GM10847 (cell line): ENCODE results near the gene BCL11A.

Source experiments
- POLR2A ChIP-seq: IDR thresholded peaks from 2 replicates; pipeline ENCODE4 v1.6.1; 2011; ENCODE audit not compliant: insufficient read length; ENCODE audit errors: extremely low read depth

The BCL11A gene

DNA sequence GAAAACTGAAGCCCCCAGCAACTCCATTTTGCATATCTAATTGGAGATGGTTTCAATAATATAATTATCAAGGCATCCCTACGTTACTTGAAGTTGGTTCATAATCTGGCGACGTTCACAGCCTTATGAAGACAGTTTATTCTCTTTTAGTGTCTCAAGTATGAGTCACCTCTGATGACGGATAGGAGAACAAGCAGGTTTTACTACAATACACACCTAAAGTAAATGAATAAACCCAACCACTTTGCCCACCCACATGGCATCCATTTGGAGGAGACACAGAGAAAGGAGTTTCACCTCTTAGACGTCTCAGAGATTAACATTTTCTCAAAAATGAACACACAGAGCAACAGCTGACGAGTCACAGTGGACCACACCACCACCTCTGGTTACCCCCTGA is 40.8 kb downstream of the BCL11A start:
- no peak for TF ChIP-seq POLR2A

GRCh38 chr2:60512062-60512622 is 41.3 kb downstream of the BCL11A start:
- no peak for TF ChIP-seq POLR2A

- no peak for TF ChIP-seq POLR2A
Observed at GRCh38 chr2:60510713-60511112, 42.7 kb downstream of the BCL11A start.

- TF ChIP-seq POLR2A: no peak
Observed at GRCh38 chr2:60509066-60509465, 44.4 kb downstream of the BCL11A start.

GRCh38 chr2:60508339-60508917 is 45.0 kb downstream of the BCL11A start:
- no peak for TF ChIP-seq POLR2A

- TF ChIP-seq POLR2A: no peak
Observed at GRCh38 chr2:60507211-60507965, 46.1 kb downstream of the BCL11A start.

GRCh38 chr2:60505880-60506260 is 47.6 kb downstream of the BCL11A start:
- no peak for TF ChIP-seq POLR2A

- TF ChIP-seq POLR2A: no peak
Observed at GRCh38 chr2:60505240-60505879, 48.1 kb downstream of the BCL11A start.

DNA sequence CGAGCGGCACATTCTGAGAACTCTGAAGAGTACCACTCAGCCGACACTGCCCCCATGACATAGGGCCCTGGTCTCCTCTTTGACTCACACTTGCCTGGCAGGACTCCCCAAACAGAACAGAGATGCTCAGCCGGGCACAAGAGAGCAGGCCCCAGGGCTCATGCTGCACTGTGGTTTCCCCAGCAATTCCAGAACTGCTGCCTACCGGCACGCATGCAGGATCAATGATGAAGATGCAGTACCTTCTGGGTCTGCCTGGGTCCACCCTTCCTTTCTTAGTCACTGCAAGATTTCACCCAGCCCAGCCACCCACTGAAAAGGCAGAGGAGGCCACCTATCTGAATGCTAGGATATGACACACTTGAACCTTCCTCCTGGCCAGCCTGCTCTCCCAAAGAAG is 49.4 kb downstream of the BCL11A start:
- TF ChIP-seq POLR2A: no peak

DNA sequence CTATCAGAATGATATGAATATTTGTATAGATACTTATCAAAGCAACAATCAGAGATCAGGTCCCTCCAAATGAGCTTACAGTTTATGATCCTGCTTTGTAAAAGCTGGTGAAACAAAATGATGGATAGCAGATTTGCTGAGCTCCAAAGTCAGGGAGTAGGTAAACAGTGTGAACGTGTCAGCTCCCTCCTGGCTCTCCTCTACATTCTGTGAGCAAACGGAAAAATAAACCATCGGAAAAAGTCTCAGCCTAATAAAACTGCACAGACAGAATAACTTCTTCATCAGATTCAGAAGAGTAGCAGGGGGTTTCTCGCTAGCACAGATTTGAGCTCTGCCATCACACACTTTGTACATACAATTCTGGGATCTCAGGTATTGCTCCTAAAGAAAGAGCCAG is 51.3 kb downstream of the BCL11A start:
- TF ChIP-seq POLR2A: no peak

GRCh38 chr2:60500861-60501260 is 52.6 kb downstream of the BCL11A start:
- TF ChIP-seq POLR2A: no peak

- TF ChIP-seq POLR2A: no peak
Observed at GRCh38 chr2:60499651-60500265, 53.7 kb downstream of the BCL11A start.

DNA sequence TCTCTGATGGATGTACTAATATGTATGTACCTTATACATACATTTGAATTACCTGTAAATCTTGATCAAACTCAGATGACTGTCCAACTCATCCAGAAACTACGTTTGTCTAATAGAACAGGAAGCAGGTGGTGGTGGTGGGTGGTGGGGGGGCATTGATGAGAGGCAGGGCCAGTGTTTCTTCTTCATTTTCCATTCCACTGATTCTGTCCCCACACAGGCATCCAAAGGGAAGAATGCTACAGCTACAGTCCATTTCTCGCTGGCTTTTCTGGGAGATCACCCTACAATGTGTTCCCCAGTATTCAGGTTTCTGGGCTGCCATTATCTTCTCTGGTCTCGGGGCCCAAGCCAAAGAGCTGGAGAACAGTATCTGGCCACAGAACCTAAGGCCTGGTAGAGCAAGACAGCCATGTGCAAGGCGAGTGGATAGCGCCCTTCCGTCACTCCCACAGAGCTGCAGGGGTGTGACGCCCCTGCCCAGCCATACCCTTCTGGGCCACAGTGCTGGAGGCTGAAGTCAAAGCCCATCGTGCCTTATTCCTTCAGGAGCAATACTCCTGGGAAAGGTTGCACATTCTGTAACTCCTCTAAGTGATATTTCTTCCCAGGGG is 54.5 kb downstream of the BCL11A start:
- no peak for TF ChIP-seq POLR2A

DNA sequence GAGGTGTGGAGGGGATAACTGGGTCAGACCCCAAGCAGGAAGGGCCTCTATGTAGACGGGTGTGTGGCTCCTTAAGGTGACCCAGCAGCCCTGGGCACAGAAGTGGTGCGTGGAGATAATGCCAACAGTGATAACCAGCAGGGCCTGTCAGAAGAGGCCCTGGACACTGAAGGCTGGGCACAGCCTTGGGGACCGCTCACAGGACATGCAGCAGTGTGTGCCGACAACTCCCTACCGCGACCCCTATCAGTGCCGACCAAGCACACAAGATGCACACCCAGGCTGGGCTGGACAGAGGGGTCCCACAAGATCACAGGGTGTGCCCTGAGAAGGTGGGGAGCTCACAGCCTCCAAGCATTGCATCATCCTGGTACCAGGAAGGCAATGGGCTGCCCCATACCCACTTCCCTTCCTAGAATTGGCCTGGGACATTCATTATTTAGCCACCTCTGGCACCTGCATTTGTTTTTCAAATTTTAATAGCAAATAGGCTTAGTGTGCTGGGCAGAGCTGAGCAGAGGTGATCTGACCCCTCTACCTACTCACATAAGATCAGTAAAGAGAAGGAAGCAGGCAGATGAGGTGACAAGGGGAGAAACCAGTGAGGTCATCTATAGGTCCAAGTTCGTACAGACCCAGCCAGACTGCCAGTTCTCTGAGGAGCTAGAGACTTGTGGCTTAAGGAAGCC is 55.2 kb downstream of the BCL11A start:
- TF ChIP-seq POLR2A: no peak

GRCh38 chr2:60497500-60497899 is 56.0 kb downstream of the BCL11A start:
- no peak for TF ChIP-seq POLR2A
